ENCODE data around the gene CAPN3.

- TF ChIP-seq CTCF (IDR thresholded peaks at IDR 0.05) (no peak), EZH2 (IDR thresholded peaks at IDR 0.05) (no peak), EZH2phosphoT487 (IDR thresholded peaks at IDR 0.05) (no peak)
Measured at GRCh38 chr15:42345504-42345903, 13.8 kb upstream of the CAPN3 start.
